Lower leg skin (tissue), 4 donors: Measurements from ENCODE around the gene HUS1. TPM values are rescaled to one million over a fixed set of nuclear protein-coding genes. Genes with fewer than 3 reads are reported as not detected.

Experiments used
- DNase-seq, 2 donors: peaks; one replicate each; pipeline ENCODE4 v3.0.0-alpha.2; 2019; ENCODE audit warnings: low spot score in 2 of 2
- H3K4me3 ChIP-seq: fragments of 200-600 bp; sonication (generic); 2 replicates; pipeline ENCODE4 v1.5.1; 2017; ENCODE audit warnings: mild to moderate bottlenecking, low read depth; ENCODE audit not compliant: poor library complexity, severe bottlenecking
- POLR2A ChIP-seq, 2 donors: fragments of 450-650 bp; IDR thresholded peaks; one replicate each; pipeline ENCODE4 v1.6.1; 2016 to 2017; ENCODE audit warnings: antibody characterized with exemption in 2 of 2, mild to moderate bottlenecking in 1 of 2, moderate library complexity in 1 of 2
- WGBS, 2 donors: methylation state at CpG; one replicate each; pipeline ENCODE4 v1.1.5; 2018; 5-methylcytosine and 5-hydroxymethylcytosine counted together
- intact Hi-C: fragments of 100-400 bp; cut with DNase I; formaldehyde crosslinking; loops from one replicate; pipeline ENCODE4 v1.15.0; 2023; ENCODE audit warnings: low total_unique reads
- total RNA-seq, 4 donors: library from RNA; depleted of rRNA; stranded (reverse); fragments of >200 nt; gene quantifications; one replicate each; pipeline ENCODE4 v1.1.0, GENCODE V29; 2016
- TF ChIP-seq, protein P1 (sequence below), 3 donors: fragments of 450-650 bp; IDR thresholded peaks; one replicate each; pipeline ENCODE4 v1.5.1; 2016; ENCODE audit warnings: antibody characterized with exemption in 3 of 3, mild to moderate bottlenecking in 3 of 3, moderate library complexity in 2 of 3

Gene HUS1
- total RNA-seq, 4 donors from 2014 or later: 13.8 to 74.1 (median 29.3) TPM

- DNase-seq: no peak
- no peak overlapping the region for H3K4me3 ChIP-seq
- intact Hi-C loops: no loop called here
- no peak for TF ChIP-seq POLR2A (IDR thresholded peaks at IDR 0.05)
- TF ChIP-seq, protein P1, sequence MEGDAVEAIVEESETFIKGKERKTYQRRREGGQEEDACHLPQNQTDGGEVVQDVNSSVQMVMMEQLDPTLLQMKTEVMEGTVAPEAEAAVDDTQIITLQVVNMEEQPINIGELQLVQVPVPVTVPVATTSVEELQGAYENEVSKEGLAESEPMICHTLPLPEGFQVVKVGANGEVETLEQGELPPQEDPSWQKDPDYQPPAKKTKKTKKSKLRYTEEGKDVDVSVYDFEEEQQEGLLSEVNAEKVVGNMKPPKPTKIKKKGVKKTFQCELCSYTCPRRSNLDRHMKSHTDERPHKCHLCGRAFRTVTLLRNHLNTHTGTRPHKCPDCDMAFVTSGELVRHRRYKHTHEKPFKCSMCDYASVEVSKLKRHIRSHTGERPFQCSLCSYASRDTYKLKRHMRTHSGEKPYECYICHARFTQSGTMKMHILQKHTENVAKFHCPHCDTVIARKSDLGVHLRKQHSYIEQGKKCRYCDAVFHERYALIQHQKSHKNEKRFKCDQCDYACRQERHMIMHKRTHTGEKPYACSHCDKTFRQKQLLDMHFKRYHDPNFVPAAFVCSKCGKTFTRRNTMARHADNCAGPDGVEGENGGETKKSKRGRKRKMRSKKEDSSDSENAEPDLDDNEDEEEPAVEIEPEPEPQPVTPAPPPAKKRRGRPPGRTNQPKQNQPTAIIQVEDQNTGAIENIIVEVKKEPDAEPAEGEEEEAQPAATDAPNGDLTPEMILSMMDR (IDR thresholded peaks at IDR 0.05): no peak
- 39 to 45% methylated on average over 1 of the region's 1 CpG for WGBS, 2 donors
Observed at GRCh38 chr7:47970761-47971160, 8.7 kb downstream of the HUS1 start.

- WGBS, 2 donors: 55 to 62% methylated on average over 5 of the region's 5 CpGs
- no peak for DNase-seq
- intact Hi-C loops: no loop called here
- TF ChIP-seq POLR2A (IDR thresholded peaks at IDR 0.05): no peak
- H3K4me3 ChIP-seq: no peak overlapping the region
Observed at GRCh38 chr7:47968847-47969774, 10.3 kb downstream of the HUS1 start.

GRCh38 chr7:47967708-47968107, 11.7 kb downstream of the HUS1 start:
- WGBS, 2 donors: 89 to 91% methylated on average over 2 of the region's 2 CpGs
- TF ChIP-seq, protein P1 (IDR thresholded peaks at IDR 0.05): no peak
- TF ChIP-seq POLR2A (IDR thresholded peaks at IDR 0.05): no peak
- intact Hi-C loops: no loop called here
- no peak overlapping the region for H3K4me3 ChIP-seq
- DNase-seq: no peak

GRCh38 chr7:47967123-47967522, 12.3 kb downstream of the HUS1 start:
- WGBS, 2 donors: 92 to 95% methylated on average over 5 of the region's 5 CpGs
- intact Hi-C loops: no loop called here
- no peak overlapping the region for H3K4me3 ChIP-seq
- TF ChIP-seq, protein P1 (IDR thresholded peaks at IDR 0.05): no peak
- no peak for TF ChIP-seq POLR2A (IDR thresholded peaks at IDR 0.05)
- DNase-seq: no peak

DNA sequence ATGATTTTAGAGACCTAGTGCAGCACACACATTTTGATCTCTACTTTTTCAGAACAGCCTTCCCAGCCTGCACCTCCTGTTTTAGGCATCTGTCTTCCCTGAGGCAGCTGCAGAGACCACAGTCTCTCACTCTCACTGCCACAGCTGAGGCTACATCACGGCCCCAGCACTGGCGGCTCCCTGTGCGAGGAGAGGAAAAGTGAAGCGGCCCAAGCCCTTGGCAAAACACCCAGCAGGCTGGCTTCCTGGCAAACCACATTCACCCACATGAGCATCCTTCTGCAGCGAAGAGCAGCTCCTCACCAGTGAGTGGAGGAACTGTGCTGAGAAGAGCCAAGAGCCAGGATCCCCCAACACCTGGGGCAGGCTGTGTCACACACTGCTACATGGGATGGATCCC, 14.0 kb downstream of the HUS1 start:
- no peak overlapping the region for H3K4me3 ChIP-seq
- WGBS, 2 donors: 82 to 86% methylated on average over 5 of the region's 5 CpGs

DNA sequence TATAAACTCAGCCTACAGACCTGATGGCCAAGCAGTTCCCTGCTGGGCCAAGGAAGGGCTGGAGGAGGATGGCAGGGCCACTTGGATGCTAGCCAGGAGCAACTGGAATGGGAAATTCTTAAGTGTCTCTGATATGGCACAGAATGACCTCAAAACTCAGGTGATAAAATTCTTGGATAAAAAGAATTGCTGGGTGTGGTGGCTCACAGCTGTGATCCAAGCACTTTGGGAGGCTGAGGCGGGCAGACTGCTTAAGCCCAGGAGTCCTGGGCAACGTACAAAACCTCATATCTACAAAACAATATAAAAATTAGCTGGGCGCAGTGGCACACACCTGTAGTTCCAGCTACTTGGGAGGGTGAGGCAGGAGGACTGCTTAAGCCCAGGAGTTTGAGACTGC, 17.2 kb downstream of the HUS1 start:
- intact Hi-C loops: no loop called here
- 94 to 96% methylated on average over 3 of the region's 3 CpGs for WGBS, 2 donors
- H3K4me3 ChIP-seq: no peak overlapping the region
- TF ChIP-seq, protein P1 (IDR thresholded peaks at IDR 0.05): no peak
- TF ChIP-seq POLR2A (IDR thresholded peaks at IDR 0.05): no peak
- DNase-seq: no peak

More for the DNA sequence above, 14.0 kb downstream of the HUS1 start:
- intact Hi-C loops: no loop called here
- TF ChIP-seq, protein P1 (IDR thresholded peaks at IDR 0.05): no peak
- no peak for TF ChIP-seq POLR2A (IDR thresholded peaks at IDR 0.05)
- DNase-seq: no peak
